Endodermal cell (in vitro differentiated cells): ENCODE measurements around the gene FRY. TPM values are rescaled to one million over a fixed set of nuclear protein-coding genes. Genes with fewer than 3 reads are reported as not detected.

Source experiments
- DNase-seq: peaks from one replicate; pipeline ENCODE4 v3.0.0-alpha.2; 2017
- H3K27ac ChIP-seq: 2 replicates; pipeline ENCODE4 v1.5.1; 2013; ENCODE audit warnings: mild to moderate bottlenecking, low read depth, low read length, moderate library complexity
- H3K27me3 ChIP-seq: 2 replicates; pipeline ENCODE4 v1.6.1; 2013; ENCODE audit warnings: mild to moderate bottlenecking, low read length, moderate library complexity; ENCODE audit not compliant: insufficient read depth, control insufficient read depth, poor library complexity, severe bottlenecking
- H3K36me3 ChIP-seq: 2 replicates; pipeline ENCODE4 v1.7.0; 2013; ENCODE audit warnings: mild to moderate bottlenecking, low read length, moderate library complexity; ENCODE audit not compliant: control insufficient read depth, insufficient read depth
- H3K4me1 ChIP-seq: one replicate; pipeline ENCODE4 v1.7.0; 2013; ENCODE audit warnings: low read length; ENCODE audit not compliant: control insufficient read depth, insufficient read depth
- H3K4me3 ChIP-seq: 2 replicates; pipeline ENCODE4 v1.5.1; 2013; ENCODE audit warnings: mild to moderate bottlenecking, low read length, moderate library complexity
- H3K9ac ChIP-seq: 2 replicates; pipeline ENCODE4 v1.6.1; 2013; ENCODE audit warnings: mild to moderate bottlenecking, low read length, moderate library complexity; ENCODE audit not compliant: poor library complexity, severe bottlenecking; ENCODE audit errors: extremely low read depth
- H3K9me3 ChIP-seq: 2 replicates; pipeline ENCODE4 v1.6.1; 2013; ENCODE audit warnings: mild to moderate bottlenecking, low read length, moderate library complexity; ENCODE audit not compliant: control insufficient read depth
- H3K27ac Mint-ChIP-seq: 2 replicates; pipeline ENCODE4 v1.8.0; 2020; ENCODE audit warnings: mixed read lengths
- H3K27me3 Mint-ChIP-seq: 2 replicates; pipeline ENCODE4 v1.8.0; 2021; ENCODE audit warnings: mild to moderate bottlenecking, mixed read lengths; ENCODE audit not compliant: insufficient read depth
- H3K36me3 Mint-ChIP-seq: 2 replicates; pipeline ENCODE4 v1.8.0; 2020; ENCODE audit warnings: low read depth, mixed read lengths
- H3K4me1 Mint-ChIP-seq: 2 replicates; pipeline ENCODE4 v1.8.0; 2020; ENCODE audit warnings: mixed read lengths
- H3K4me3 Mint-ChIP-seq: 2 replicates; pipeline ENCODE4 v1.8.0; 2020; ENCODE audit warnings: mild to moderate bottlenecking, moderate library complexity, mixed read lengths
- H3K9me3 Mint-ChIP-seq: 2 replicates; pipeline ENCODE4 v1.8.0; 2020; ENCODE audit warnings: mild to moderate bottlenecking, mixed read lengths
- CTCF ChIP-seq: fragments of 200-600 bp; sonication (generic); conservative IDR thresholded peaks from 2 replicates; pipeline ENCODE4 v1.5.0; 2021; ENCODE audit warnings: antibody characterized with exemption, mild to moderate bottlenecking
- WGBS, 2 experiments: methylation state at CpG; one replicate each; pipeline versions ENCODE4 v1.1.5 to v1.1.7; 2013; ENCODE audit warnings: missing lambda C conversion rate in 2 of 2, mixed read lengths in 1 of 2; ENCODE audit not compliant: insufficient coverage in 1 of 2, insufficient read length in 1 of 2; 5-methylcytosine and 5-hydroxymethylcytosine counted together
- total RNA-seq, 2 donors: library from RNA; stranded (reverse); fragmentation: NEBNext Ultra II Directional in 1 of 2; extraction: Animal tissue kit (Norgen Biotek cat#: 25700) in 1 of 2; gene quantifications; 2 replicates in 1 of 2; 3 replicates in 1 of 2; pipeline ENCODE4 v1.2.1, GENCODE V29; 2021

FRY gene
- total RNA-seq, 2 donors from 2014 or later = 20.1 to 30.8 TPM

GRCh38 chr13:32121316-32121715 lies 89.7 kb downstream of the FRY start:
- 96% methylated on average over 3 of the region's 3 CpGs; no CpG with 5 or more reads in 1 of the 2 experiments for WGBS, 2 experiments
- no peak overlapping the region for H3K4me3 Mint-ChIP-seq
- Histone ChIP-seq H3K4me1 (no peaks in the 10 kb centered on the region), H3K27ac (no peak overlapping the region), H3K4me3 (no peak overlapping the region), H3K27me3 (no peaks in the 10 kb centered on the region), H3K9ac (no peak overlapping the region), H3K36me3 (no peaks in the 10 kb centered on the region), H3K9me3 (peaks cover 8% of the 10 kb centered on the region)
- H3K27me3 Mint-ChIP-seq = no peaks in the 10 kb centered on the region
- no peak for TF ChIP-seq CTCF
- DNase-seq = no peak
- peaks cover 26% of the 10 kb centered on the region for H3K36me3 Mint-ChIP-seq
- H3K27ac Mint-ChIP-seq = no peak overlapping the region
- H3K4me1 Mint-ChIP-seq = no peaks in the 10 kb centered on the region
- H3K9me3 Mint-ChIP-seq = peaks cover 27% of the 10 kb centered on the region

GRCh38 chr13:32124743-32125142 lies 93.2 kb downstream of the FRY start:
- Mint-ChIP-seq H3K27ac (no peak overlapping the region), H3K36me3 (peaks cover 26% of the 10 kb centered on the region), H3K4me1 (no peaks in the 10 kb centered on the region), H3K4me3 (no peak overlapping the region), H3K27me3 (no peaks in the 10 kb centered on the region), H3K9me3 (peaks cover 27% of the 10 kb centered on the region)
- H3K4me3 ChIP-seq = no peak overlapping the region
- no peaks in the 10 kb centered on the region for H3K4me1 ChIP-seq
- TF ChIP-seq CTCF = no peak
- DNase-seq = no peak
- peaks cover 8% of the 10 kb centered on the region for H3K9me3 ChIP-seq
- H3K27ac ChIP-seq = no peak overlapping the region
- no peaks in the 10 kb centered on the region for H3K27me3 ChIP-seq
- H3K36me3 ChIP-seq = no peaks in the 10 kb centered on the region
- H3K9ac ChIP-seq = no peak overlapping the region
- WGBS, 2 experiments = 94 to 100% methylated on average over 2 to 3 of the region's 3 CpGs

GRCh38 chr13:32125221-32125689 lies 93.7 kb downstream of the FRY start:
- Histone ChIP-seq H3K36me3 (no peaks in the 10 kb centered on the region), H3K9ac (no peak overlapping the region), H3K4me1 (no peaks in the 10 kb centered on the region), H3K27me3 (no peaks in the 10 kb centered on the region), H3K27ac (no peak overlapping the region), H3K4me3 (no peak overlapping the region), H3K9me3 (peaks cover 8% of the 10 kb centered on the region)
- 96% methylated on average over 4 of the region's 4 CpGs for WGBS, 2 experiments
- no peak overlapping the region for H3K4me3 Mint-ChIP-seq
- TF ChIP-seq CTCF = no peak
- no peak for DNase-seq
- no peaks in the 10 kb centered on the region for H3K27me3 Mint-ChIP-seq
- H3K9me3 Mint-ChIP-seq = peaks cover 27% of the 10 kb centered on the region
- no peak overlapping the region for H3K27ac Mint-ChIP-seq
- H3K36me3 Mint-ChIP-seq = peaks cover 26% of the 10 kb centered on the region
- H3K4me1 Mint-ChIP-seq = no peaks in the 10 kb centered on the region
